Breast epithelium (tissue), 4 donors: ENCODE results near the gene SUCLG1. TPM values are rescaled to one million over a fixed set of nuclear protein-coding genes. Genes with fewer than 3 reads are reported as not detected.

Experiments used
- DNase-seq, 2 donors: peaks; one replicate each; pipeline ENCODE4 v3.0.0-alpha.2; 2019; ENCODE audit warnings: low spot score in 2 of 2
- H3K27ac ChIP-seq, 2 donors: fragments of 200-600 bp; sonication (generic) in 1 of 2; one replicate each; pipeline ENCODE4 v1.5.1; 2016 to 2019; ENCODE audit warnings: mild to moderate bottlenecking in 1 of 2
- H3K27me3 ChIP-seq, 2 donors: fragments of 200-600 bp; sonication (generic) in 1 of 2; one replicate each; pipeline versions ENCODE4 v1.5.1 to v1.6.0; 2017 to 2019; ENCODE audit warnings: control low read depth in 1 of 2, mild to moderate bottlenecking in 1 of 2
- H3K36me3 ChIP-seq: fragments of 200-600 bp; one replicate; pipeline ENCODE4 v1.5.1; 2019
- H3K4me1 ChIP-seq, 2 donors: fragments of 200-600 bp; sonication (generic); one replicate each; pipeline ENCODE4 v1.5.1; 2016 to 2019; ENCODE audit warnings: control low read depth in 1 of 2
- H3K4me3 ChIP-seq, 3 donors: fragments of 200-600 bp; sonication (generic); 1 replicate in 2 of 3; 2 replicates in 1 of 3; pipeline ENCODE4 v1.5.1; 2016 to 2019; ENCODE audit warnings: mild to moderate bottlenecking in 3 of 3, moderate library complexity in 2 of 3
- H3K9me3 ChIP-seq, 2 donors: fragments of 200-600 bp; sonication (generic) in 1 of 2; one replicate each; pipeline ENCODE4 v1.5.1; 2016 to 2019; ENCODE audit warnings: control low read depth in 1 of 2
- POLR2A ChIP-seq: fragments of 450-650 bp; IDR thresholded peaks from one replicate; pipeline ENCODE4 v1.6.1; 2016; ENCODE audit warnings: antibody characterized with exemption, mild to moderate bottlenecking, moderate library complexity
- POLR2AphosphoS5 ChIP-seq, 3 donors: sonication (generic); formaldehyde crosslinking; IDR thresholded peaks; one replicate each; pipeline ENCODE4 v1.6.1; 2017; ENCODE audit warnings: antibody characterized with exemption in 3 of 3
- intact Hi-C: fragments of 100-400 bp; cut with DNase I; formaldehyde crosslinking; loops from one replicate; pipeline ENCODE4 v1.15.1; 2023; ENCODE audit warnings: low total_unique reads
- total RNA-seq, 3 donors: library from RNA; depleted of rRNA; stranded (reverse); fragments of >200 nt; gene quantifications; one replicate each; pipeline ENCODE4 v1.1.0, GENCODE V29; 2016
- TF ChIP-seq, protein P1 (sequence below), 3 donors: fragments of 450-650 bp; IDR thresholded peaks; one replicate each; pipeline ENCODE4 v1.5.1; 2016 to 2017; ENCODE audit warnings: antibody characterized with exemption in 3 of 3, mild to moderate bottlenecking in 3 of 3, moderate library complexity in 3 of 3

SUCLG1 gene
- total RNA-seq, 3 donors from 2014 or later = 108 to 112 (median 110) TPM

DNA sequence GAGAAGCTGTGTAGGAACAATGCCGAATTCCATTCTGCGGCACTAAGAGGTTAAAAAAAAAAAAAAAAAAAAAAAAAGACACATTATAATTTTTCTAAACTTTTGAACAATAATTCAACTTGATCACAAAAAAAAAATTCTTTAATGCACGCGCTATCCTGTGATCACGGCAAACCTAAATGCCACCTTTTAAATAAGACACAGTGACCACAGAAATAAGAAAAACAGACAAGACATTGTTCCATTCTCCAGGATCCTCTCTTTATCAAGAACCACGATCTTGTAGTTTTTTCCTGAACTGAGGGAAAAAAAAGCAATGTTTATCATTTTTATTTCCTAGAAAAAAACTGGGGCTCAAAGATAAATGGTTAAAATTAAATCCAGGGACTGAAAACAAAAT, 9.4 kb downstream of the SUCLG1 start:
- H3K9me3 ChIP-seq = no peaks in the 10 kb centered on the region
- intact Hi-C loops = no loop called here
- H3K27ac ChIP-seq = no peak overlapping the region
- H3K4me1 ChIP-seq = no peaks in the 10 kb centered on the region
- H3K27me3 ChIP-seq = no peaks in the 10 kb centered on the region
- no peak overlapping the region for H3K4me3 ChIP-seq
- TF ChIP-seq, protein P1, sequence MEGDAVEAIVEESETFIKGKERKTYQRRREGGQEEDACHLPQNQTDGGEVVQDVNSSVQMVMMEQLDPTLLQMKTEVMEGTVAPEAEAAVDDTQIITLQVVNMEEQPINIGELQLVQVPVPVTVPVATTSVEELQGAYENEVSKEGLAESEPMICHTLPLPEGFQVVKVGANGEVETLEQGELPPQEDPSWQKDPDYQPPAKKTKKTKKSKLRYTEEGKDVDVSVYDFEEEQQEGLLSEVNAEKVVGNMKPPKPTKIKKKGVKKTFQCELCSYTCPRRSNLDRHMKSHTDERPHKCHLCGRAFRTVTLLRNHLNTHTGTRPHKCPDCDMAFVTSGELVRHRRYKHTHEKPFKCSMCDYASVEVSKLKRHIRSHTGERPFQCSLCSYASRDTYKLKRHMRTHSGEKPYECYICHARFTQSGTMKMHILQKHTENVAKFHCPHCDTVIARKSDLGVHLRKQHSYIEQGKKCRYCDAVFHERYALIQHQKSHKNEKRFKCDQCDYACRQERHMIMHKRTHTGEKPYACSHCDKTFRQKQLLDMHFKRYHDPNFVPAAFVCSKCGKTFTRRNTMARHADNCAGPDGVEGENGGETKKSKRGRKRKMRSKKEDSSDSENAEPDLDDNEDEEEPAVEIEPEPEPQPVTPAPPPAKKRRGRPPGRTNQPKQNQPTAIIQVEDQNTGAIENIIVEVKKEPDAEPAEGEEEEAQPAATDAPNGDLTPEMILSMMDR (IDR thresholded peaks at IDR 0.05) = no peak
- TF ChIP-seq POLR2A (no peak), POLR2AphosphoS5 (IDR thresholded peaks at IDR 0.05) (no peak)
- DNase-seq = no peak
- H3K36me3 ChIP-seq = no peaks in the 10 kb centered on the region

DNA sequence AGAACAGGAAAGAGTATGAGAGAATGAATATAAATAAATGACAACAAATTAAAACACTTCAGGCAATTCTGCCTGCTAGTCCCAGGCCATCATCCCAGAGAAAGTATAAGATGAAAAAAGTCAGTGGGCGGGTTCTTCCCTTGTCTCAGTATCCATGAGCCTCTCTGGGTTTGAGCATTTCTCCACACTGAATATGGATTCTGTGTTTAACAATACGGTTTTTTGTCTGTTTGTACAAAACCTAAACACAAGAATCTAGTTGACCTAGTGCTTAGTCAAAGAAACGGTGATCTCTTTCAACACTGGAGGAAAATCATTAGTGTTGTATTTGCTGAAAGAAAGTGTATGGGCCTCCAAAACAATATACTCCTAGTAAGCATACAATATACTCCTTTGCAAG, 10.0 kb downstream of the SUCLG1 start:
- DNase-seq = no peak
- Histone ChIP-seq H3K27me3 (no peaks in the 10 kb centered on the region), H3K4me1 (no peaks in the 10 kb centered on the region), H3K4me3 (no peak overlapping the region), H3K9me3 (no peaks in the 10 kb centered on the region), H3K27ac (no peak overlapping the region), H3K36me3 (no peaks in the 10 kb centered on the region)
- intact Hi-C loops = no loop called here
- TF ChIP-seq POLR2AphosphoS5 (IDR thresholded peaks at IDR 0.05) (no peak), POLR2A (no peak)
- TF ChIP-seq, protein P1 (IDR thresholded peaks at IDR 0.05) = no peak

DNA sequence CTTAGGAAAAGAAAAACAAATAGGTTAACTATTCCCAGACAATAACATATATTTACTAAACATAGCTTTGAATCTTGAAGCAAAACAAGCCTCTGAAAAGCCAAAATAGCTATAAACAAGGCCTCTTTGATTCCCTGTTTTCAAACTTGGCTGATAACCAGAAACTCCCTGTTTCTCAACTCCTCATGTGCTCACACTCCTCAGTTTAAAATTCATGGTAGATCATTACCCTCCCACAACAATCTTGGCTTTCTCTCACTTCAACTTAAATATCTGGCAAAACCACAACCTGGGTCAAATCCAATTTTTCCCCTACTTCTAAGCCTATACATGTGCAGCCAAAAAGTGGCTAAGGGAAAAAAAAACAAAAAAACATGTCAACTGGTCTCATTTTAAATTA, 15.6 kb downstream of the SUCLG1 start:
- intact Hi-C loops = no loop called here
- Histone ChIP-seq H3K4me1 (no peaks in the 10 kb centered on the region), H3K27ac (peak overlapping the region; percentile 33 to 48), H3K36me3 (peaks cover 4% of the 10 kb centered on the region), H3K27me3 (no peaks in the 10 kb centered on the region), H3K9me3 (no peaks in the 10 kb centered on the region), H3K4me3 (no peak overlapping the region)
- TF ChIP-seq, protein P1 (IDR thresholded peaks at IDR 0.05) = no peak
- TF ChIP-seq POLR2A (no peak), POLR2AphosphoS5 (IDR thresholded peaks at IDR 0.05) (no peak)
- no peak for DNase-seq

DNA sequence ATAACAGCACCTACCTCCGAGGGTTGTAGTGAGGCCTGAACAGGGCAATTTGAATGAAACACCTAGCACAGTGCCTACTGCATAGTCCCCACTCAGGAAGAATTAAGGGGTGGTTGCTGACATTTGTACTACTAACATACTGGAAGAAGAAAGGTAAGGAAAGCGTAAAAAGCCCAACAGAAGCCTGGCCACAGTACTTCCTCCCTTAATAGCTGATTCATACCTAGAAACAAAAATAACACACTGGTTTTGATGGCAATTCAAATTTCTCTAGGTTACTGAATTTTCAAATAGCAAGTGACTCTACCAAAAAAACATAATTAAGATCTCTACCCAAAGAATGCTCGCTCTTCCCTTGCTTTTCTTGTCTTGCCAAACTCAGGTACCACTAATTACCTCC, 16.2 kb downstream of the SUCLG1 start:
- no peak for DNase-seq
- Histone ChIP-seq H3K9me3 (no peaks in the 10 kb centered on the region), H3K4me1 (no peaks in the 10 kb centered on the region), H3K4me3 (no peak overlapping the region), H3K27ac (peak overlapping the region; percentile 33 to 48), H3K27me3 (no peaks in the 10 kb centered on the region), H3K36me3 (peaks cover 4% of the 10 kb centered on the region)
- no peak for TF ChIP-seq POLR2AphosphoS5 (IDR thresholded peaks at IDR 0.05)
- TF ChIP-seq, protein P1 (IDR thresholded peaks at IDR 0.05) = no peak
- TF ChIP-seq POLR2A = no peak
- intact Hi-C loops = no loop called here

DNA sequence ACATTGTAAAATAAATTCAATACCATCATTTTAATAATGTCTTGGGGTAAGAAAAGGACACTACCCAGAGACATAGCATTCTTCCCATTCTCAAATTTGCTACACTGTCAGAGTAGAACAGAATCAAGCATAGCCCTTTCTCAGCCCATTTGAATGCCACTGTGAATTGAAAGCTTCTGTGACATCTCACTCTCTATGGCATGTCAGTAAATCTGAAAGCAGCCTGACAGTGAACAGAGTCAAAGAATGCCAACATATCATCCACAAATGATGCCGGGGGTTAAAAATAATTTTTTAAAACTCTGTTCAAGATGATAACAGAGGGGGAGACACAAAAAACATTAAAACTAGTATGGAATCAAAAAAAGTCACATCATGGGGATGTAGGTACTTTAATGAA, 17.6 kb downstream of the SUCLG1 start:
- Histone ChIP-seq H3K9me3 (no peaks in the 10 kb centered on the region), H3K27me3 (no peaks in the 10 kb centered on the region), H3K4me3 (no peak overlapping the region), H3K27ac (no peak overlapping the region), H3K4me1 (no peaks in the 10 kb centered on the region), H3K36me3 (peaks cover 4% of the 10 kb centered on the region)
- intact Hi-C loops = no loop called here
- no peak for TF ChIP-seq POLR2AphosphoS5 (IDR thresholded peaks at IDR 0.05)
- TF ChIP-seq POLR2A = no peak
- TF ChIP-seq, protein P1 (IDR thresholded peaks at IDR 0.05) = no peak
- DNase-seq = no peak
